Caco-2 (cell line): ENCODE results near the gene ZNF780A. TPM values are rescaled to one million over a fixed set of nuclear protein-coding genes. Genes with fewer than 3 reads are reported as not detected.

Source experiments
- BruUV-seq: library from RNA; stranded (reverse); fragments of 400-500 nt; replicated peaks from 2 replicates; lab custom pipeline; 2021; lab: Mats Ljungman, UMichigan
- CTCF ChIA-PET: fragments of 300-600 bp; sonication (Branson Sonifier 250); formaldehyde crosslinking; loops from one replicate; lab custom pipeline; 2022; ENCODE audit warnings: antibody characterized with exemption; lab: Charles Lee
- POLR2A ChIA-PET: fragments of 300-600 bp; sonication (Branson Sonifier 250); formaldehyde crosslinking; loops from one replicate; lab custom pipeline; 2022; ENCODE audit warnings: antibody characterized with exemption; lab: Charles Lee
- DNase-seq, 2 experiments: peaks; one replicate each; pipeline versions ENCODE4 v3.0.0 to v3.0.0-alpha.2; 2020 to 2022
- H3K27me3 ChIP-seq: replicated peaks from 2 replicates; pipeline ENCODE4 v1.6.0; 2011; ENCODE audit warnings: low read length; ENCODE audit not compliant: control insufficient read depth, insufficient read depth
- H3K36me3 ChIP-seq: 2 replicates; pipeline ENCODE4 v1.5.1; 2011; ENCODE audit warnings: low read length; ENCODE audit not compliant: control insufficient read depth, insufficient read depth
- H3K4me1 ChIP-seq: fragments of 250-450 bp; sonication (Bioruptor Pico); 2 replicates; pipeline ENCODE4 v1.5.1; 2020; ENCODE audit warnings: mild to moderate bottlenecking
- H3K4me3 ChIP-seq: 2 replicates; pipeline ENCODE4 v1.5.1; 2011; ENCODE audit warnings: low read depth, mild to moderate bottlenecking, control low read depth, low read length
- H3K9me3 ChIP-seq: fragments of 250-450 bp; sonication (Bioruptor Pico); 2 replicates; pipeline ENCODE4 v1.5.1; 2020; ENCODE audit warnings: mild to moderate bottlenecking, moderate library complexity
- H3K27ac Mint-ChIP-seq: one replicate; pipeline ENCODE4 v1.8.0; 2022; ENCODE audit warnings: mixed read lengths; ENCODE audit not compliant: unreplicated experiment
- H3K27me3 Mint-ChIP-seq: one replicate; pipeline ENCODE4 v1.8.0; 2022; ENCODE audit warnings: mixed read lengths; ENCODE audit not compliant: insufficient read depth, unreplicated experiment
- H3K36me3 Mint-ChIP-seq: one replicate; pipeline ENCODE4 v1.8.0; 2022; ENCODE audit warnings: mild to moderate bottlenecking, mixed read lengths; ENCODE audit not compliant: insufficient read depth, unreplicated experiment
- H3K4me1 Mint-ChIP-seq: one replicate; pipeline ENCODE4 v1.8.0; 2022; ENCODE audit warnings: low read depth, mixed read lengths; ENCODE audit not compliant: unreplicated experiment
- H3K4me3 Mint-ChIP-seq: one replicate; pipeline ENCODE4 v1.8.0; 2022; ENCODE audit warnings: mild to moderate bottlenecking, moderate library complexity, mixed read lengths; ENCODE audit not compliant: unreplicated experiment
- H3K9me3 Mint-ChIP-seq: one replicate; pipeline ENCODE4 v1.8.0; 2022; ENCODE audit warnings: mixed read lengths; ENCODE audit not compliant: unreplicated experiment
- CTCF ChIP-seq, 2 experiments: fragments of 200-600 bp in 1 of 2; IDR thresholded peaks; 1 replicate in 1 of 2; 2 replicates in 1 of 2; pipeline versions ENCODE4 v1.5.1 to v1.8.0; 2011 to 2022; ENCODE audit warnings: antibody characterized with exemption in 1 of 2, control low read depth in 1 of 2, inconsistent platforms in 1 of 2, low read depth in 1 of 2, low read length in 1 of 2, mild to moderate bottlenecking in 1 of 2, moderate library complexity in 1 of 2; ENCODE audit not compliant: insufficient read depth in 1 of 2, severe bottlenecking in 1 of 2, unreplicated experiment in 1 of 2
- intact Hi-C: fragments of 100-400 bp; cut with micrococcal nuclease; formaldehyde crosslinking; loops from one replicate; pipeline ENCODE4 v1.10.0; 2022; ENCODE audit not compliant: unreplicated experiment
- total RNA-seq: library from RNA; stranded (reverse); gene quantifications from 2 replicates; pipeline ENCODE4 v1.2.3, GENCODE V29; 2022

ZNF780A gene
- total RNA-seq, 1 experiment from 2014 or later, result 22.9 TPM

GRCh38 chr19:40130013-40130412 is 39.3 kb upstream of the ZNF780A start:
- Mint-ChIP-seq H3K9me3 (peaks cover 17% of the 10 kb centered on the region), H3K4me3 (no peak overlapping the region), H3K4me1 (no peaks in the 10 kb centered on the region), H3K36me3 (no peaks in the 10 kb centered on the region), H3K27ac (no peak overlapping the region), H3K27me3 (peaks cover 26% of the 10 kb centered on the region)
- Histone ChIP-seq H3K4me3 (no peak overlapping the region), H3K27me3 (no peaks in the 10 kb centered on the region; the same call in 1 of the 2 replicates), H3K9me3 (peaks cover 10% of the 10 kb centered on the region), H3K36me3 (no peaks in the 10 kb centered on the region), H3K4me1 (no peaks in the 10 kb centered on the region)
- CTCF ChIA-PET, result no interaction called here
- TF ChIP-seq CTCF (IDR thresholded peaks at IDR 0.05; ENCODE audit: insufficient read depth in 1 of 2, low read depth in 1 of 2, low read length in 1 of 2, severe bottlenecking in 1 of 2, unreplicated experiment in 1 of 2), result no peak
- intact Hi-C loops, result no loop called here
- no peak for DNase-seq
- BruUV-seq, result no TSS peak
- POLR2A ChIA-PET, result no interaction called here

- DNase-seq, result no peak
- peaks cover 26% of the 10 kb centered on the region for H3K27me3 Mint-ChIP-seq
- no peaks in the 10 kb centered on the region for H3K36me3 Mint-ChIP-seq
- intact Hi-C loops, result no loop called here
- Histone ChIP-seq H3K4me1 (no peaks in the 10 kb centered on the region), H3K9me3 (peaks cover 10% of the 10 kb centered on the region), H3K36me3 (no peaks in the 10 kb centered on the region), H3K27me3 (no peaks in the 10 kb centered on the region; the same call in 1 of the 2 replicates), H3K4me3 (no peak overlapping the region)
- no peak overlapping the region for H3K4me3 Mint-ChIP-seq
- no TSS peak for BruUV-seq
- POLR2A ChIA-PET, result no interaction called here
- H3K27ac Mint-ChIP-seq, result no peak overlapping the region
- peaks cover 17% of the 10 kb centered on the region for H3K9me3 Mint-ChIP-seq
- H3K4me1 Mint-ChIP-seq, result no peaks in the 10 kb centered on the region
- TF ChIP-seq CTCF (IDR thresholded peaks at IDR 0.05; ENCODE audit: insufficient read depth in 1 of 2, low read depth in 1 of 2, low read length in 1 of 2, severe bottlenecking in 1 of 2, unreplicated experiment in 1 of 2), result no peak
- CTCF ChIA-PET, result no interaction called here
Observed at GRCh38 chr19:40129425-40129824, 38.7 kb upstream of the ZNF780A start.

DNA sequence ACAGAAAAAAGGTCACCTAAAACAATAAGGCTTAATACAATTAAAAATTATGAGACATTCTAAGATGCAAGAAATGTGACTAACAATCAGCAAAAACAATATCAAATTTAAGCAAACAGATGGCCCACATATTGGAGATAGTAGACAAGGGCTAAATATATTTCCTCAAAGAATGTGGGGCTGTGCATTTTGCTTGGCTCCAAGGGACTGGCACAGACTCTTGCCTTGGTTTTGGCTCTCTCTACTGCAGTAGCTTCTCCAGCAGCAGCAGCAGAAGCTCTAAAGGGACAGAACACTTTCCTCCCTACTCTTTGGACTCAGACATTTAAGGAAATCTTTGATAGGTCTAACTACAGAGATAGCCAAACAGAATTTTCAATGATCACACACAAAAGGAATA is 38.2 kb upstream of the ZNF780A start:
- BruUV-seq, result no TSS peak
- intact Hi-C loops, result no loop called here
- Mint-ChIP-seq H3K4me3 (no peak overlapping the region), H3K27ac (no peak overlapping the region), H3K36me3 (no peaks in the 10 kb centered on the region), H3K4me1 (no peaks in the 10 kb centered on the region), H3K9me3 (peaks cover 17% of the 10 kb centered on the region), H3K27me3 (peaks cover 26% of the 10 kb centered on the region)
- Histone ChIP-seq H3K36me3 (no peaks in the 10 kb centered on the region), H3K9me3 (peaks cover 10% of the 10 kb centered on the region), H3K4me3 (no peak overlapping the region), H3K4me1 (no peaks in the 10 kb centered on the region), H3K27me3 (no peaks in the 10 kb centered on the region; the same call in 1 of the 2 replicates)
- TF ChIP-seq CTCF (IDR thresholded peaks at IDR 0.05; ENCODE audit: insufficient read depth in 1 of 2, low read depth in 1 of 2, low read length in 1 of 2, severe bottlenecking in 1 of 2, unreplicated experiment in 1 of 2), result no peak
- POLR2A ChIA-PET, result no interaction called here
- CTCF ChIA-PET, result no interaction called here
- DNase-seq, result no peak
